ENCODE data around the gene OR51A2.
A peak's percentile ranks its signal among the peaks of the same experiment; 100 is the strongest.
"Not testable (repeated sequence)": the region's sequence is repeated elsewhere in the genome, so short reads cannot be mapped to it uniquely, and the experiment has no call there.

The OR51A2 gene, protein sequence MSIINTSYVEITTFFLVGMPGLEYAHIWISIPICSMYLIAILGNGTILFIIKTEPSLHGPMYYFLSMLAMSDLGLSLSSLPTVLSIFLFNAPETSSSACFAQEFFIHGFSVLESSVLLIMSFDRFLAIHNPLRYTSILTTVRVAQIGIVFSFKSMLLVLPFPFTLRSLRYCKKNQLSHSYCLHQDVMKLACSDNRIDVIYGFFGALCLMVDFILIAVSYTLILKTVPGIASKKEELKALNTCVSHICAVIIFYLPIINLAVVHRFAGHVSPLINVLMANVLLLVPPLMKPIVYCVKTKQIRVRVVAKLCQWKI

DNA sequence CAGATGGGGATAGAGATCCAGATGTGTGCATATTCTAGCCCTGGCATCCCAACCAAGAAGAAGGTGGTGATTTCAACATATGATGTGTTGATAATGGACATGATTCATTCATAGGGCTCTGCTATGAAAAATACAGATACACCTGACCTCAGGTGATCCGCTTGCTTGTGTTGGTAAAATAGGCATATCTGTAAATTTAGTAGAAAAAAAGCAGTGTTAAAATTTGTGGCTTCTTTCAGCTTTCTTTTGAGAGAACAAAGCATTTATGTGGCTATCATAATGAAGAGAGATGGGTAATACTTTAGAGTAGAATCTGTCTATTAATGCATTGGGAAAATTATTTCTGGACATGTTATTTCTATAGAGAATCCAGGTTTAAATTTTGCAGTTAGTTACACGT lies at the start of gene OR51A2:
Gene OR51A2, minus strand, starts transcription at position 101 of the 400 bp plus-strand sequence. Its CDS starts 0 bp downstream, at position 101.
- not testable (repeated sequence) for DNase-seq

DNA sequence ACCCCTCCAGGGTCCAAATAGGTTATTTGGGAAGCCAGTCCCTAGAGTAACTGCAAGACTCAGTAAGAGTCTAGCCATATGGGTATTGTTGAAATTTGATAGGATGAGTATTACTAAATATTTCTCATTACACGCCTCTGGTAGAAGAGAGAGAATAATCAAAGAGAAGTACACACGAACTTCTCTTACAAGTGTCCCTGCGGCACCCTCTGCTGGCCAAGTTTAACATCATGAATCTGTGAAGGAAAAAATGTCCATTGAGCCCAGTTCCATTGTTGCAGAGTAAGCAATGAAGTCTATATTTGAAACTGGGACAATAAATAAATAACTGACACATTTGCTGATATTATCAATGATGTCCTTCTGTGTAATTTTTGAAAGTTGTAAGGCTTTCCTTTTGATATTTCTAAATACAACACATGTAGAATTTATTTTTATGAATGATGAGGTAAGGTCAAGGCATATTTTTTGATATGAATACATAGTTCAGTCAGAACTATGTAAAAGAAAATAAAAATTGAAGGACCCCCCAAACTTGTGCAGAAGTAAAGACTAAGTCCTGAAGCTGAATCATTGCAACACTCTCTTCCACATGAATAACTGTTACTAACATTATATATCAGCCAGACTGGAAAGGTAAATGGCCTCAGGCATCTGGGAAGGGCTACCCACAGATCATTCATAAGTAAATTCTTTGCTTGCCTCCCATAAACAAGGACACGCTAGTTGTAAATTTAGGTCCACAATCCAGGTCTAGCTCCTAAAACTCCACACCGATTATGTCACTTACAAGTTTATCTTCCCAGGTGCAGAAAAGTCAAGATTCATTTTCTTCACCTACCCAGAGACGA lies 49.1 kb upstream of the OR51A2 start:
- peak; percentile 78 for DNase-seq

DNA sequence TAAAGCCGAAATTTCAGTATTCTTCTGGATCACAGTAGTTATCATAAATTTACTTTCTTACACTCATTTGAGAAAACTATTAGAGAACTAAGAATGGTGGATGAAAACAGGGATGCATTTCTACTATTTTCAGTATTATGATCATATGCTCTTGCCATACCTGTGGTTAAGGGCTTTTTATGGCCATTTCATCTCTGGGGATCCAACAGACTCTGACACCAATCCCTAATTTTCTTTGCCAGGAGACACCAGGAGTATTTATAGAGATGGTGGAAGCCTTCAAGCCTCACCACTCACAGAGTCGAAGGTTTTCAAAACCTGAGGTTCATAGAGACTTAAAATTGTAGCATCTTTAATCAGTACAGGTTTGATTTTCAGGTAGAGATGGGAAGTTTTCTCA lies 39.0 kb upstream of the OR51A2 start, which contains the start of gene OR51L1:
Gene OR51L1, plus strand, starts transcription at position 301 of the 400 bp plus-strand sequence. CDS start 4,132 bp downstream, outside the sequence.
- DNase-seq = no peak

DNA sequence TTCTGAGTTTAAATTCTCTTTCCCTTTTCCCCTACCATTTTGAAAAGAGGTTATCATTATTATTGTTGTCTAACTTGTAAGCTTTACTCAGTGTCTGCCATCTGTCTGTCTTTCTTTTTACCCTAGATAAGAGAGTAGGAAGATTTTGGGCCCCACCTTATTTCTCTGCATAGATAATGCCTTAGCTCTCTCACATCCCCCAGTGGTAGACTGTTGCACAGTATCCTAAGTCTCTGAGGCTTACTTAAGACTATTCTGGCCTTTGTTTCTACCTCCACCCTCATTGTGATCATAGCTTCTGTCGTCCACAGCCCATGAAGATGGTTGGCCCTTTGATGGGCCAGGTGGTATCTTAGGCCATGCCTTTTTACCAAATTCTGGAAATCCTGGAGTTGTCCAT lies 35.5 kb upstream of the OR51A2 start:
- peak; percentile 49 for DNase-seq

DNA sequence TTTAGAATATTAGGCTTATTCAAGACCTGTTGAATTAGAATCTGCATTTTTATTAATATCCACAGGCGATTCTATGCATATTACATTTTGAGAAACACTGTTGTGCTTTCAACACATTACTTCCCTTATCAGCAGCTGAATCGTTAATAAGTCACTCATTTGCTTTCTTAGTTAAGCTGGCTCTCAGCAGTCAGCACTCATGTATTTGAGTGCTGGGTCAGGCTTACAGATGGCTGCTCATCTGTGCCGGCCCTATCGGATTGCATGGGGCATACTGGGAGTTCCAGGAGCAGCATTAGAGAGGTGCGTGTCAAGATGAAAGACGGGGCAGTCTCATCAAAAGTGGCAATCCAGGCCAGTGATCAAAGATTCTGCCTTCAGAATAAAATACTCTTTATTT lies 28.3 kb upstream of the OR51A2 start:
- DNase-seq = no peak

DNA sequence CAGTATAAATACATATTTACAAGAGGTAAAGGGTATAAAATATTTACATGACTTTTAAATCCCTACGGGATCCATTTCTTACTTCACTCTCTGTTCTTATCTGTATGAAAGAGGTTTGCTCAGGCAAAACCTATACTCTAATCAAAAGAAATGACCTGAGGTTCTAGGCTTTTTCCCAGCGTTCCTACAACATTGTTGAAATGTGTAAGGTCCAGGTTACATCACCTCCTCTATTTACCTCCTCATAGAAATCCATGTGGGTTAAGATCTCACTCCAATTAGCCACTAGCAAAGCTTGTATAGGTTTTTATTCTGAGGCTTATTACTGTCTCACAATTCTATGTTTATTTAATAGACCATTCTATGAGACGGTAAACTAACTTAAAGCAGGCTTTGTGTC lies 27.2 kb upstream of the OR51A2 start:
- peak; percentile 30 for DNase-seq

DNA sequence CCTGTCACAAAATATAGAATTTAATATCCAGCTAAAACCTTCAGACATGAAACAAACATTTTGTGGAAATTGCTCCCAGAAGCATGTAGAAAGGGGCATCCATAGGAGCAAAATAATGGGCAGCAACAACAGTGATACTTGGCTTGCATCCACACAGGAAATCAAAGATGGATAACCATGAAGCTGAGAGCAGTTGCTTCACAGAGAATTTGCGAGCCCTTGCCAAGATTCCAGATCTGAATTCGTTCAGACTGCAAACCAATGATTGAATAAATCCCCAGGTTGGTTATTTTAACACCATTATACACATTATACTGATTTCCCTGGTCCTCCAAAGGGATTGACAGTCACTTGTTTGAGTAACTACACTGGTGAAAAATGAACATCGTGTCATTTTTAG lies 23.5 kb upstream of the OR51A2 start:
- no peak for DNase-seq

DNA sequence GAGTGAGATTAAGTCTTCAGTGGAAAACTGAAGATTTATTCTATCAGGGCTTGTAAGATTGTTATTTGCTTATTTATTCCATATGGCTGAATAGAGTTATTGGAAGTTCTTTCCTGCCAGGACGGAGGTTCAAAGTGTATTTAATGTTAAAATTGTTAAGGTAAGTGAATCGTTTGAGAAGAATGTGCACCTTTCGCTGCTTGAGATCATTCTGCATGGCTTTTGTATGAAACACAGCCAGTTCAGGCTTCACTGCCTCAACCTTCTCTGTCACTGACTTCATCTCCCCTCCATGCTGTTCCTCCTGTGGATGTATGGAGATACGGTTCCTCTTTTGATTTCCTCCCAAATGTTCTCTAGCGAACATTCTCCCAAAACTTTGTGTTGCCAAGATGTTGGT lies 19.9 kb upstream of the OR51A2 start:
- DNase-seq = no peak

DNA sequence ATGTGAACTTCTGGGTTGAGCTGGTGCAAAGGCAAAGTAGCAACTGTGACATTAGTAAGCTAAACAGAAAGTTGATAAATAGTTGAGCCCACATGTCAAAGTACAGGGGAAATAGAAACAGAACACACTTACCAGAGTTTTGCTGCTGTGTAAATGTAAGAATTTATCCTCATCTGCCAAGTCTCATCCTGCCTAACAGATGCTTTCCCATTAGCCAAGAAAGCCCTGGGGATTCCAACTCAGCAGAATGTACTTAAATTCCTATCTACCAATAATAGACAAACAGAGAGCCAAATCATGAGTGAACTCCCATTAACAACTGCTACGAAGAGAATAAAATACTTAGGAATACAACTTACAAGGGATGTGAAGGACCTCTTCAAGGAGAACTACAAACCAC lies 7.3 kb upstream of the OR51A2 start:
- peak; percentile 31 for DNase-seq

DNA sequence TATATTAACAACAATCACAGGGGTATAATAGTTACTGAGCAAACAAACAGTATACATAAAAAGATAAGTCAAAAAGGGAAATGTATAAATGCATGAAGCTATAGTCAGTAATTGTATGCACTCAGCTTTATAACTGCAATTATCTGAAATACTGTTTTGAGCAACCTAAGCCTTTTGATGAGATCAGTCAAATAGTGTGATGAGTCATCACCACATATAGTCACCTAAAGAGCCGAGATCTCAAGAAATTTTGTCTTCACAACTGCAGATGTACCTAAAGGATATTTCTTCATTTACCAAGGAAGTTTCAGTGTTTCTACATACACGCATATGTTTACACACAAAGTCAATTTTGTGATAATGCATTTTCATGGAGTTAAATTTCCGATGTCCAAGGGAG lies 5.4 kb upstream of the OR51A2 start:
- peak; percentile 75 for DNase-seq

DNA sequence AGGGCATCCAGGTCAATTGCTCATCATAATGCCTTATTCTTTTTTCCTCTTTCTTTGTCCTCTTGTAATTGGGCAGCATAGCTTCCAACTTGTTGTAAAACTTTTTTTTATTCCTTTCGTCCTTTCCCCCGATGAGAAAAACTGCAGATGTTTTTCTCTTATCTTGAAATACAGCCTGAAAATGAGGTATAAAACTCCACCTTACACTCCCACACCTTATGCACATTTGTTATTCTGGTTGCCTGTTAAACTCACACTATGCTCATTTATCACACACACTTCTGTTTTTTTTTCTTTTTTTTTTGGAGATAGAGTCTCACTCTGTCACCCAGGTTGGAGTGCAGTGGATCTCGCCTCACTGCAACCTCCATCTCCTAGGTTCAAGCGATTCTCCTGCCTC lies 1.9 kb upstream of the OR51A2 start:
- no peak for DNase-seq

DNA sequence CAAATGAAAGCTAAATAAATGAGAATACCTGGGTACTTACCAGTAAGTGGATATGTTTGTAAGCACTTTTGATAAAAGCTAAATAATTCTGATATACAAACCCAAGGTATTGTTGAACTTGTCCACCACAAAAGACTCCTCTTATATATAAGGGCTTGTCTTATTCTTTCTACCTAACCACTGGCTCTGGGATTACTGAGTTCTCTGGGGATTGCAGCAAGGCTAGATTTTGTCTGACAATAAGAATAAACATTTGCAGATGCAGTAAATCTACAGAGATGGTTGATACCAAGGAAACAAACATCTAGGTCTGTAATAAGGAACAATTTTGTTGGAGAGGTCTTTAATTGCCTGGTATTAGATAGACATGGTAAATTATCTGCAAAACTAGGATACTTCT lies 8.0 kb downstream of the OR51A2 start, which contains the start of gene OR51A4:
Gene OR51A4, minus strand, starts transcription at position 101 of the 400 bp plus-strand sequence. CDS start 505 bp downstream, outside the sequence.
- DNase-seq = no peak

DNA sequence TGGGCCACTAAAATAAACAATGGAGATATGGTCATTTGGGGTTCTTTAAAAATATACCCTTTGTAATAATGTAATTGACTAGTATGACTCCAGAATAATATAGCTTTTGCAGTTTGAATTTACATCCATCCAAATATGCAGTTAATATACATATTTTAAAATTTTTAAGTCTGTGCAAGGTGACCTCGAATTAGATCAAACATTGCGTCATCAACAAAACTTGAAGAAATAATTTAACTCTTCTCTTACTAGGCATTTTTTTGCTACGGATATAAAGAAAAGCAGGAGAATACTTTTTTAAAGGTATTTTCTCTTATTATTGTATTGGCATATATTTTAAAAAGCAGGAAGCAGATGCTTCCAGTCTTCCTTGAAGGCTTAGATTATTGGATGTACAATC lies 18.8 kb downstream of the OR51A2 start:
- no peak for DNase-seq

DNA sequence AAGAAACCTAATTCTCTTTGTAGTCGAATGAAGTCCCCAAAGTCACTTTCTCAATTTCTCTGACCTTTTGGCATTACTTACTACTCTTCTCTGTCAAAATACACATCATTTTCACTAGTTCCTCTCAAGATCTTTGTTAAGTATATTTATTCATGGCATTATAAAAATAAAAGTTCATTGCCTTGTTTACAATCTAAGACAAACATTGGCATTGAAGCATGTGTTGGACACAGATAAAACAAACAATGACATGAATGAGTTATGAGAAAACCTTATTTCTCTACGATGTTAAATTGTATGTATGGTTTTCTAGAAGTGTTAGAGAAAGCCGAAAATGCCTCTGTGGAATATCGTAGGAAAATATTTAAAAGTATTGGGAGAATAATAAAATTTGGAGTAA lies 22.8 kb downstream of the OR51A2 start:
- no peak for DNase-seq

DNA sequence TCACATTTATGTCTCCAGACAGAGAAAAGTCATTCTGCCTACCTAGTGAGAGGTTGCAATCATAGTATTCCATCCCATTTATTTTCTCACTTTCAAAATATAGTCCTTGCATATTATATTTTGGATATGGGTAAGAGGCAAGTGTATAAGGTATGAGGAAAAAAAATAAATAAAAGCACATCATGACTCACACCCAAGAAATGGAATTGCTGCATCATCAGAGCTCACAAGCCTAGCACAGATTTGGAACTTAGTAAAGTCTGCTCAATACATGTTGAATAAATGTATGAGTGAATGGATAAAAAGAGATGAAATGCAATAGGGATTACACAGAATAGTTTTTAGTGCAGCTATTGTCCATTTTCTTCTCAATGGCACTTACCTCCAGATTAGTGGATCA lies 28.9 kb downstream of the OR51A2 start:
- DNase-seq = no peak

DNA sequence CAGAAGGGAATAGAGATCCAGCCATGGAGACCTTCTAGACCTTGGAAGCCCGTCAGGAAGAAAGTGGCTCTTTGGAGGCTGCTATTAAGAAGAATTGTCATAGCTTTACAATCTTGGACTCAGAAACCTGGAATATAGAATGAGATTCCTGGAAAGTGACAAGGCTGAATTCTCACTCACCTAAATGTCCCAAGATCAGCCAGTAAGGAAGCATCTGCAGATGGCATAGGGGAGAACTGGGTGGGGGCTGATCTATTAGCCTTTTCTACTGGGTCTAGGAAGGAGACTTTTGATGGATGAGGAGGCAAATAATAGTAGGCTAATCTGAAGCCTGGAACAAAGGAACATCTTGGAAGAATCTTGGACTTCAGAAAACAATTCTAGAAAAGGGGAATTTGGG lies 31.3 kb downstream of the OR51A2 start, which contains the start of gene OR51G1:
Gene OR51G1, minus strand, starts transcription at position 101 of the 400 bp plus-strand sequence. Its CDS starts 0 bp downstream, at position 101.
- no peak for DNase-seq

DNA sequence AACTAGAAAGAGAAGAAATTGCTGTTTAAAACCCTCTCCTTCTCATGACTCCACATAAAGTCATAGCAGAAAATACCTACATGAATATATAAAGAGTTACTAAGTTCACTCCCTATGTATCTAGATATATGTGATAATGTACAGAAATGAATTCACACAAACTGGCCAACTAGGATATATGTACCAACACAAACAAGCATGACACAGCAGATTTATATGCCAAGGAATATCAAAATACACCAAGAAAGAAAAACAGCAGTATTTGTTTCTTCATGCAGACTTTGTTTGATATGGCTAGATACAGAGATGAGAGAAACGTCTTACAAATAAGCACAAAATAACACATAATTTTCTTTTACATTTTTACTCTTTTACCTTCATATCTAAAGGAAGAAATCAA lies 33.2 kb downstream of the OR51A2 start:
- DNase-seq = no peak

DNA sequence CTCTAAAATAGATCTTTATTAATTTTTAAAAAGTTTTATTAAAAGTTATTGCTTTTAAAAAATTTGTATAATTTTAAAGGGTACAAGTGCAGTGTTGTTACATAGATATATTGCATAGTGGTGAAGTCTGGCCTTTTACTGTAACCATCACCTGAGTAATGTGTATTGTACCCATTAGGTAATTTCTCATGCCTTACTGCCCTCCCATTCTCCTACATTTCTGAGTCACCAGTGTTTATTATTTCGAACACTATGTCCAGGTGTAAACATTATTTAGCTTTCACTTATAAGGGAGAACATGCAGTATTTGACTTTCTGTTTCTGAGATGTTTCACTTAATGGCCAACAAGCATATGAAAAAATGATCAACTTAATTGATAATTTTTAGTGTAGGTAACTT lies 33.7 kb downstream of the OR51A2 start:
- DNase-seq = no peak

DNA sequence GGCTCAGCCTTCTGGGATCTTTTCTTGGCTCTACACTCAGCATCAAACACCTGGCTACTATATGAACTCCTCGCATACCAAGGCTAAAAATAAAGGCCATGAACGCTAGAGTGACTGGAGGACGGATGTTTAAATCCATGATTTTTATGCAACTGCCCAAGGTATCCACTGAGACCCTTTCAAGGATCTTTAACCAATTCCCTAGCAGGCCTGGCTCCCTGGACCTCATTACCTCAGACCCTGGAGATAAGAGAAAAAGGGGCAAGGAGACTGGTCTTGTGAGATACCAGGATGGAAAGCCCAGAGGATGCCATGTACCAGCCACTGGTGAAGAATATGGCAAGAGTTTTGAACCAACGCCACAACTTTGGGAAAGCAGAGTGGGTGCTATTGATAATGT lies 36.3 kb downstream of the OR51A2 start, which contains the start of gene OR51G2:
Gene OR51G2, minus strand, starts transcription at position 101 of the 400 bp plus-strand sequence. CDS start 3,687 bp downstream, outside the sequence.
- no peak for DNase-seq

DNA sequence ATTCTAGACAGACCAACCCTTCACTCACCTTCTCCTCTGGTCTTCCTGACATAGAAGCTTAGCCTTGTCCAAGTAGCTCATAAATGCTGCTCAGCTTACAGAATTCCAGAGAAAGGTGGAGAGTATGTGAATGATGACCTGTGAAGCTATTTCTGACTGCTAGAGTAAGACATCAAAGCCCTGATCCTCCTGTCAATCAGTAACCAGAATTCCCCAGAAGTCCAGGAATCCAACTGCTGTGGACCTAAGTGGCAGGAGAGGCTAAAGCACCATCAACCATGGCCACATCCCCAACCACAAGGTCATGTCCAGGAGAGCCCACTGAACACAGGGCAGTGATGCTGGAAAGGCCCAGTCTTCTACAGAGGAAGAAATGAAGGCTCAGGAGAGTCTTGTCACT lies 38.9 kb downstream of the OR51A2 start:
- DNase-seq = no peak

Data from NCI-H69 (cell line).